NCI-H2171 (cell line): ENCODE measurements around the gene CLSTN2.

ENCODE experiments used
- DNase-seq: peaks from one replicate; lab custom pipeline; 2025; lab: John Stamatoyannopoulos, UW

The CLSTN2 gene

GRCh38 chr3:140453750-140454149 is 518.8 kb downstream of the CLSTN2 start:
- no peak for DNase-seq

GRCh38 chr3:140455521-140456214 is 520.7 kb downstream of the CLSTN2 start:
- DNase-seq: peak; percentile 98

- no peak for DNase-seq
These were observed 522.0 kb downstream of the CLSTN2 start for GRCh38 chr3:140456974-140457373.

- no peak for DNase-seq
These were observed 524.5 kb downstream of the CLSTN2 start for GRCh38 chr3:140459462-140459861.

- DNase-seq: no peak
These were observed 526.3 kb downstream of the CLSTN2 start for GRCh38 chr3:140461250-140461649.

GRCh38 chr3:140463355-140463754 is 528.4 kb downstream of the CLSTN2 start:
- no peak for DNase-seq

- DNase-seq: no peak
These were observed 531.0 kb downstream of the CLSTN2 start for GRCh38 chr3:140465988-140466387.

GRCh38 chr3:140466535-140466934 is 531.5 kb downstream of the CLSTN2 start:
- no peak for DNase-seq

- no peak for DNase-seq
These were observed 532.2 kb downstream of the CLSTN2 start for GRCh38 chr3:140467104-140467577.

- no peak for DNase-seq
These were observed 532.9 kb downstream of the CLSTN2 start for GRCh38 chr3:140467796-140468315.

- no peak for DNase-seq
These were observed 533.4 kb downstream of the CLSTN2 start for GRCh38 chr3:140468407-140468806.

- no peak for DNase-seq
These were observed 534.5 kb downstream of the CLSTN2 start for GRCh38 chr3:140469491-140469890.

GRCh38 chr3:140470211-140470610 is 535.2 kb downstream of the CLSTN2 start:
- DNase-seq: no peak

- DNase-seq: no peak
These were observed 536.0 kb downstream of the CLSTN2 start for GRCh38 chr3:140470962-140471361.

GRCh38 chr3:140472306-140473020 is 537.5 kb downstream of the CLSTN2 start:
- DNase-seq: no peak

GRCh38 chr3:140487566-140487965 is 552.6 kb downstream of the CLSTN2 start:
- DNase-seq: no peak

GRCh38 chr3:140493271-140493670 is 558.3 kb downstream of the CLSTN2 start:
- no peak for DNase-seq

GRCh38 chr3:140494970-140495369 is 560.0 kb downstream of the CLSTN2 start:
- no peak for DNase-seq

GRCh38 chr3:140497331-140497730 is 562.3 kb downstream of the CLSTN2 start:
- DNase-seq: no peak

- DNase-seq: no peak
These were observed 564.3 kb downstream of the CLSTN2 start for GRCh38 chr3:140499114-140499757.

GRCh38 chr3:140500473-140500872 is 565.5 kb downstream of the CLSTN2 start:
- no peak for DNase-seq

- no peak for DNase-seq
These were observed 566.2 kb downstream of the CLSTN2 start for GRCh38 chr3:140501061-140501769.
